BE2C (cell line): Measurements from ENCODE around the gene PCDH9.

Experiments
- DNase-seq: peaks from one replicate; pipeline ENCODE4 v3.0.0-alpha.2; 2020
- H3K27me3 ChIP-seq: fragments of 250-450 bp; sonication (Bioruptor Pico); 2 replicates; pipeline ENCODE4 v1.5.1; 2020; ENCODE audit warnings: mild to moderate bottlenecking
- H3K36me3 ChIP-seq: fragments of 250-450 bp; sonication (Bioruptor Pico); 2 replicates; pipeline ENCODE4 v1.5.1; 2020; ENCODE audit warnings: mild to moderate bottlenecking
- H3K4me1 ChIP-seq: fragments of 250-450 bp; sonication (Bioruptor Pico); 2 replicates; pipeline ENCODE4 v1.5.1; 2020
- H3K4me3 ChIP-seq: 2 replicates; pipeline ENCODE4 v1.5.1; 2011; ENCODE audit warnings: low read depth, low read length
- H3K9me3 ChIP-seq: fragments of 250-450 bp; sonication (Bioruptor Pico); 2 replicates; pipeline ENCODE4 v1.5.1; 2020
- TF ChIP-seq, protein P1 (sequence below): IDR thresholded peaks from 2 replicates; pipeline ENCODE4 v1.5.1; 2012; ENCODE audit warnings: mild to moderate bottlenecking, low read depth, low read length

PCDH9 gene

DNA sequence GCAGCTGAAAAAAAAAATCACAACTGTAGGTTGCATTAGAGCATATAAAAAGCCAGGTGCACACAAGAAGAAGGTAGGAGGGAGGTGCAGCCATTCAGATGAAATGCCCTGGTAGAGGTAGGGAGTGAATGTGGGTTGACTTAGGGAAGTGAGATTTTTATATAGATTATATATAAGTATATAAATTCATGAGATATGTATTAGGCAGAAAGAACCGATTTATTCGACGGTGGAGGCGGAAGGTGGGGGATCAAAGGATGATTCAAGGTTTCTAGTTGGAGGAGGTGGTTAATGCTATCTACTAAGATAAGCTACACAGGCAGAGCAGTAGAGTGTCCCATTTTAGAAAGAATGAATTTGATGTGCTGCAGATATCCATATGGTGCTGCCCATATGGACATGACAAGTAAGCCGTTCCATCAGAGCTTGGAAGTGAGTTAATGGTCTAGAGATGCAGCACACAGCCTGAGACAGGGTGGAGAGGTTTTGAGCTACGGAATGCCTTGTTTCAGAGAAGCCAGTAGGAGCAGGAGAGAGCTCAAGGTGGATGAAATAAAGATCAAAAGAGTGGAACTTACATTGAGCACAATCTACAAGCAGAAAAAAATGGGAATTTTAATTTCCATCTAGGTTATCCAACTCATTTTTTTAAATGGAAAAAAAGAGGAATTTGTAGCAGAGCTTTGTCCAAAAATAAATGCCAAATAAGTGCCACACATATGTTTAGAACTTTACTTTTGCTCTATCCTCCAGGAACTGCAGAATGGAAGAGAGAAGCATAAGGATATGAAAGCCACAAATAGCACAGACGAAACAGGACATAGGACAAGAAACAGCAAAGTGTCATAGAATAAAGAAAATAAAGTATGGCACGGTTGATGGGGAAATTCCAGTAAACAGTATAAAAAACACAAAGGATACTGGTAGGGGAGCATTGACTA is 177.3 kb downstream of the PCDH9 start:
- Histone ChIP-seq H3K4me1 (0 out of 2 replicates have a peak, but pooled peaks cover 3% of the 10 kb centered on the region), H3K27me3 (no peaks in the 10 kb centered on the region), H3K36me3 (no peaks in the 10 kb centered on the region), H3K4me3 (no peak overlapping the region), H3K9me3 (no peaks in the 10 kb centered on the region)
- TF ChIP-seq, protein P1, sequence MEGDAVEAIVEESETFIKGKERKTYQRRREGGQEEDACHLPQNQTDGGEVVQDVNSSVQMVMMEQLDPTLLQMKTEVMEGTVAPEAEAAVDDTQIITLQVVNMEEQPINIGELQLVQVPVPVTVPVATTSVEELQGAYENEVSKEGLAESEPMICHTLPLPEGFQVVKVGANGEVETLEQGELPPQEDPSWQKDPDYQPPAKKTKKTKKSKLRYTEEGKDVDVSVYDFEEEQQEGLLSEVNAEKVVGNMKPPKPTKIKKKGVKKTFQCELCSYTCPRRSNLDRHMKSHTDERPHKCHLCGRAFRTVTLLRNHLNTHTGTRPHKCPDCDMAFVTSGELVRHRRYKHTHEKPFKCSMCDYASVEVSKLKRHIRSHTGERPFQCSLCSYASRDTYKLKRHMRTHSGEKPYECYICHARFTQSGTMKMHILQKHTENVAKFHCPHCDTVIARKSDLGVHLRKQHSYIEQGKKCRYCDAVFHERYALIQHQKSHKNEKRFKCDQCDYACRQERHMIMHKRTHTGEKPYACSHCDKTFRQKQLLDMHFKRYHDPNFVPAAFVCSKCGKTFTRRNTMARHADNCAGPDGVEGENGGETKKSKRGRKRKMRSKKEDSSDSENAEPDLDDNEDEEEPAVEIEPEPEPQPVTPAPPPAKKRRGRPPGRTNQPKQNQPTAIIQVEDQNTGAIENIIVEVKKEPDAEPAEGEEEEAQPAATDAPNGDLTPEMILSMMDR: no peak
- DNase-seq: no peak

DNA sequence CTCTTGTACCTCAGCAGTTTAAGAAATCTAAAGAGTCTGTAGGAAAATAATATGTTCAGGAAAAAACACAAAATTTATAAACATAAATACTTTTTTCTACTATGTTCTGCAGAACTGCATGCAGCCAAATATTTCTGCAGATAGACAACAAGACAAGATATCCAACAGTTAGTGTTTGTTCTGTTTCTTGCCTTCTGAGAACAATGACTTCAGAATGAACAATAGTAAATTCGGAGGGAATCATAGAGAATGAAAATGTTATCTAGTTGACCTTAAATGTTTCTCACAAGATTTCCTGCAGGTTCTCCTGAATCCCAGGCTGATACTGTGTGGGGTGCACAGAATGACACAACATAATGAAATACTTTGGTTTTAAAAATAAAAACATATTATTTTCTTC is 180.4 kb downstream of the PCDH9 start:
- Histone ChIP-seq H3K27me3 (no peaks in the 10 kb centered on the region), H3K9me3 (no peaks in the 10 kb centered on the region), H3K36me3 (no peaks in the 10 kb centered on the region), H3K4me3 (no peak overlapping the region), H3K4me1 (peaks cover 3% of the 10 kb centered on the region)
- no peak for DNase-seq
- TF ChIP-seq, protein P1: no peak

DNA sequence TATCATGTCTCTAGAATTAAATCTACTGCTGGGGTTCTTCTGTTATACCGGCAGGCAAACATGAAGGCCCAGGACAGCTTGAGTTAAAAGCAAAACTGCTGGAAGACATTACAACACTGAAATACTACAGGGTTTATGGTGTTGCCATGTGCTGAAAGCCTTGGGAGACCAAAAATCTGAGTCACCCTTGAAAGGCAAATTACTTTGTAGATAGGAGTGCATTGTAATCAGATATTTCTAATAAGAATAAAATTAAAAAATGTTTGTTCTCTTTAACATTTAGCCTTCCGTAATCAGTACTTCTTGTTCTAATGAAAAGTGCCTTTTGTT is 181.3 kb downstream of the PCDH9 start:
- H3K4me1 ChIP-seq: peaks cover 7% of the 10 kb centered on the region
- H3K36me3 ChIP-seq: no peaks in the 10 kb centered on the region
- no peak for DNase-seq
- H3K4me3 ChIP-seq: no peak overlapping the region
- TF ChIP-seq, protein P1: no peak
- no peaks in the 10 kb centered on the region for H3K9me3 ChIP-seq
- no peaks in the 10 kb centered on the region for H3K27me3 ChIP-seq

DNA sequence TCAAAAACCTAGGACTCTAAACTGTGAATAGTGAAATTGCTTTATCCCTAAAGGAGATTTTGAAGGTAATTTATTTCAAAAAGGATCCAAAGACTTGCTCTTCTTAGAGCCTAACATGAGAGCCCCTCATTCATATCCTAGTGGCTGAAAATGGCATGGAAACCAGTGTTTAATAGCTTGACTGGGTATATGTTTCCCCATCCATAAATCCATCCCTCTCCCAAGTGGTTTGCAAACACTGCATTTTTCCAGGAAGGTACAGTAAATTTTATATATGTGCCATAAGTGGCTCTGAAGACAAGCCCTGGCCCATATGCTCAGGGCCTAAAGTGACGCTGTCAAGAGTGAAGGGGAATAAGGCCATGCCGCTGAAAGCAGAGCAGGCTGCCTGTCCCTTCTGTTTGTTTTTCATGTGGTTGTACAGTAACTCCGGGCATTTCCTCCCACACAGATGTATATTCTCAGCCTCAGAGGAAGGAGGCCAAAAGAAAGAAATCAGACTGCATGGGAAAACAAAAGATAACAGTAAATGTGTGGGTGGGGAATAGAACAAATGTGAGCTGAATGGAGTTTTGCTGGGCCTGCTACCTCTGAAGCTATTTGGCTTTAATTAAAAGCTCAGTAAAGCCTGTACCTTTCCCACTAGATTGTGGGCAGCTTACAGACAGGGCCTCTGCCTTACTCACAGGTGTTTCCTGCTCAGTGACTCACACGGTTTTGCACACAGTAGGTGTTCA is 181.9 kb downstream of the PCDH9 start:
- H3K36me3 ChIP-seq: no peaks in the 10 kb centered on the region
- H3K27me3 ChIP-seq: no peaks in the 10 kb centered on the region
- no peaks in the 10 kb centered on the region for H3K9me3 ChIP-seq
- TF ChIP-seq, protein P1: no peak
- no peak overlapping the region for H3K4me3 ChIP-seq
- H3K4me1 ChIP-seq: peaks cover 7% of the 10 kb centered on the region
- no peak for DNase-seq

DNA sequence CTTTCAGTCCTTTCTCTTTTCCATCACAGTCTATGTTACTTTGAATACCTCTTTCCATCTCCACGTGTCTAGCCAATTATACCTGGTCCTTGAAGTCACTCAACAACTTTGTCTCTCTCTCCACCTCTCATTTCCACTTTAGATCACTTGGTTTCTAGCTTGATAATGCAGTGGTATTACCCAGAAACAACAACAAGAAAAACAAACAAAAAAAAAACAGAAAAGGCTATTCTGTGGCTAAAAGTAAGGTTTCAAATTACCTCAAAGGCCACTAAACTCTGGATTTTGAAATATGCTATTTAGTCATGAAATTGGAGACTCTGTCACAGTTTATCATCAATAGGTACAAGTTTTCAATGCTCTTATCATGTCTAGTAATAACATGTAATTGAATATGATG is 184.8 kb downstream of the PCDH9 start:
- Histone ChIP-seq H3K9me3 (no peaks in the 10 kb centered on the region), H3K27me3 (no peaks in the 10 kb centered on the region), H3K4me1 (peaks cover 7% of the 10 kb centered on the region), H3K4me3 (no peak overlapping the region), H3K36me3 (no peaks in the 10 kb centered on the region)
- TF ChIP-seq, protein P1: no peak
- no peak for DNase-seq

DNA sequence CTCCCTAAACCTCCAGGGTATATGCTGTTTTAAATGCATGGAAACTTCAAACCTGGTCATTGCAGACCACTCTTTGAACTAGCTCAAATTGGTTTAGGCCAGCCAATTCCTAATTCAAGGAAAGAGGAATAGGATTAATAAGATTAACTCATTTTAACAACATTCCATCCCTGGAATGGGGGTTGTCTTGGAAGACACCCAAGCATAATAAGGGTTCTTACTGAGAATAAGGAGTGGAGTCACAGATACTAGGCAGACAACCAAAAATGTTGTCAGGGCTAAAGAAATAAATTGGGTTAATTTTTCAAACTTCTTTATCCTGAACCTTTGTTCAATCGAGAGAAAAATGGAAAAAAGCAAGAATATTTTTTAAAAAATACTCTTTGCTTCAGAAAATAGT is 186.2 kb downstream of the PCDH9 start:
- no peak for DNase-seq
- Histone ChIP-seq H3K4me3 (no peak overlapping the region), H3K4me1 (peaks cover 7% of the 10 kb centered on the region), H3K27me3 (no peaks in the 10 kb centered on the region), H3K9me3 (no peaks in the 10 kb centered on the region), H3K36me3 (no peaks in the 10 kb centered on the region)
- TF ChIP-seq, protein P1: no peak
